ENCODE results near the gene CHMP6.

The CHMP6 gene

GRCh38 chr17:80956321-80957190 lies 35.1 kb upstream of the CHMP6 start:
- peak; percentile 52 for DNase-seq

GRCh38 chr17:80957461-80957941 lies 34.1 kb upstream of the CHMP6 start:
- peak; percentile 54 for DNase-seq

- DNase-seq: no peak
These were observed 32.2 kb upstream of the CHMP6 start for GRCh38 chr17:80959330-80960036.

- no peak for DNase-seq
These were observed 31.4 kb upstream of the CHMP6 start for GRCh38 chr17:80960037-80960796.

- DNase-seq: no peak
These were observed 30.7 kb upstream of the CHMP6 start for GRCh38 chr17:80960797-80961452.

- no peak for DNase-seq
These were observed 29.9 kb upstream of the CHMP6 start for GRCh38 chr17:80961541-80962330.

GRCh38 chr17:80962356-80963329 lies 29.0 kb upstream of the CHMP6 start:
- no peak for DNase-seq

GRCh38 chr17:80963812-80964543 lies 27.7 kb upstream of the CHMP6 start:
- no peak for DNase-seq

- no peak for DNase-seq
These were observed 27.1 kb upstream of the CHMP6 start for GRCh38 chr17:80964544-80964856.

GRCh38 chr17:80964859-80965580 lies 26.6 kb upstream of the CHMP6 start:
- DNase-seq: no peak

GRCh38 chr17:80965606-80966005 lies 26.0 kb upstream of the CHMP6 start:
- DNase-seq: no peak

- no peak for DNase-seq
These were observed 24.2 kb upstream of the CHMP6 start for GRCh38 chr17:80967404-80967872.

- no peak for DNase-seq
These were observed 23.0 kb upstream of the CHMP6 start for GRCh38 chr17:80968602-80969029.

GRCh38 chr17:80969030-80969673 lies 22.5 kb upstream of the CHMP6 start:
- no peak for DNase-seq

GRCh38 chr17:80969674-80970043 lies 22.0 kb upstream of the CHMP6 start:
- DNase-seq: no peak

GRCh38 chr17:80970044-80970761 lies 21.4 kb upstream of the CHMP6 start:
- peak; percentile 75 for DNase-seq

- no peak for DNase-seq
These were observed 20.6 kb upstream of the CHMP6 start for GRCh38 chr17:80970762-80971703.
